ES-I3 (cell line): ENCODE measurements around the gene ERGIC3.

Experiments used
- H3K36me3 ChIP-seq: 2 replicates; pipeline ENCODE4 v1.6.1; 2013; ENCODE audit warnings: mild to moderate bottlenecking, low read length, control low read depth, moderate library complexity; ENCODE audit not compliant: insufficient read depth
- H3K4me1 ChIP-seq: 2 replicates; pipeline ENCODE4 v1.6.1; 2013; ENCODE audit warnings: mild to moderate bottlenecking, control low read depth, low read length; ENCODE audit not compliant: insufficient read depth
- H3K9ac ChIP-seq: 2 replicates; pipeline ENCODE4 v1.6.1; 2013; ENCODE audit warnings: low read depth, mild to moderate bottlenecking, low read length, moderate library complexity
- H3K9me3 ChIP-seq: 2 replicates; pipeline ENCODE4 v1.6.1; 2013; ENCODE audit warnings: mild to moderate bottlenecking, low read length, moderate library complexity; ENCODE audit not compliant: control insufficient read depth, insufficient read depth

The ERGIC3 gene

DNA sequence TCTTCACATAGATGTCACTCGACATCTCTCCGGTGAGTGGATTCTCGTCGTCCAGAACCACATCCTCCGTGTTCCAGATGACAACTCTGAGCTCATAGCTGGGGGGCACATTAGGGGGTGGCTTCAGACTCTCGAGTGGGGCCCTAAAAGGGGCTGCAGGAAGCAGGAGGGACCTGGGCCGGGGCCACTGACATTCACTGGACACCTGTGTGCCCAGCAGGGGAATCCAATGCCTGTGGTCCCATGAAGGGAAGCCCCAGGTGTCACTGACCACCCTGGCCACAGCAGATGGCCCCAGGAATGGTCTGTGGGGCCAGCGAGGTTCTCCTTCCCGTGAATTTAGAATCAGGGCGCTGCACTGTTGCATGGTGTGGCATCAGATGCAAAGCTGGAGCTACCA, 18.7 kb downstream of the ERGIC3 start:
- Histone ChIP-seq H3K9ac (no peak overlapping the region), H3K9me3 (no peaks in the 10 kb centered on the region), H3K36me3 (no peaks in the 10 kb centered on the region), H3K4me1 (no peaks in the 10 kb centered on the region)

DNA sequence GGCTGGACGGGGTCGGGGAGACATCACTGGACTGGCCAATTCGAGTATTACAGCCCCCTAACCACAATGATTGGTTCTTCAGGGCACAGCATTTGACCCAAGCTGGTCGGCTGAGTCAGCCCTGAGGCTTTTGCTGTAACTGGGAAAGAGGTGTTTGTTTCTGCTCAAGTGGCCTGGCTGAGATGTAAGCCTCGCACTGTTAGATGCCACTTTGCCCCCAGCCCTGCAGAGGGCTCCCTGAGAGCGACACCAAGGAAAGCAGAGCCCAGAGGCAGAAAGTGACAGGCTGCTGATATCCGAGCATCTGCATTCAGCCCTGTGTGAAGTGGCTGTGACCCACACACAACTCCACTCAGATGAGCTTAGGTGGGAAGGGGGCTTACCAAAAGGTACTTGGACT, 19.4 kb downstream of the ERGIC3 start:
- H3K9me3 ChIP-seq = no peaks in the 10 kb centered on the region
- no peaks in the 10 kb centered on the region for H3K4me1 ChIP-seq
- no peak overlapping the region for H3K9ac ChIP-seq
- no peaks in the 10 kb centered on the region for H3K36me3 ChIP-seq

- H3K36me3 ChIP-seq = no peaks in the 10 kb centered on the region
- no peaks in the 10 kb centered on the region for H3K4me1 ChIP-seq
- no peaks in the 10 kb centered on the region for H3K9me3 ChIP-seq
- H3K9ac ChIP-seq = no peak overlapping the region
These were observed 19.8 kb downstream of the ERGIC3 start for GRCh38 chr20:35561671-35562070.

DNA sequence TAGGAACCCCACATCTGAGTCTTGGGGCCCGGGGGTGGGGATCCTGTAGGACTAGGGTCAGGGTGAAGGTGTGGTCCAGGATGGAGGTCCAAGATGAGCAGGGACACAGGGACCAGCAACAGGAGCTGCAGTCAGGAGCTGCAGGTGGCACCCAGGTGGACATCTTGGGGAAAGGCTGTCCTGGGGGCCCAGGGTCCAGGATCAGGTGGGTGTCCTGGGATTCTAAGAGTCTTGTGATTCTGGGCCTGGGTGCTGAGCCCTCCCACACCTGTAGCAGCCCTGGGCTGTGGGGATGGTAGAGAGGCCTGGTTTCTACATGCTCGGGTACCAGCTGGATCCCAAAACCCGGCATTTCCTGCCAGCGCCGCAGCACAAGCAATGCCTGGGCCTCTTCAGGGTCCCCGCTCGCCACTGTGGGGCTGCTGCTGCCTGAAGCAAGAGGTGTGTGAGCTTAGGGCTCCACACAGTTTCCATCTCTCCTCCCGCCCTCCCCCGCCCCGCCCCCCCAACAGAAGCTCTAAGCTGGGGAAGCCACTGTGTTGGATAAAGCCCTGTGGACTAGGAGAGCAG, 20.7 kb downstream of the ERGIC3 start:
- Histone ChIP-seq H3K36me3 (no peaks in the 10 kb centered on the region), H3K4me1 (no peaks in the 10 kb centered on the region), H3K9ac (no peak overlapping the region), H3K9me3 (no peaks in the 10 kb centered on the region)

DNA sequence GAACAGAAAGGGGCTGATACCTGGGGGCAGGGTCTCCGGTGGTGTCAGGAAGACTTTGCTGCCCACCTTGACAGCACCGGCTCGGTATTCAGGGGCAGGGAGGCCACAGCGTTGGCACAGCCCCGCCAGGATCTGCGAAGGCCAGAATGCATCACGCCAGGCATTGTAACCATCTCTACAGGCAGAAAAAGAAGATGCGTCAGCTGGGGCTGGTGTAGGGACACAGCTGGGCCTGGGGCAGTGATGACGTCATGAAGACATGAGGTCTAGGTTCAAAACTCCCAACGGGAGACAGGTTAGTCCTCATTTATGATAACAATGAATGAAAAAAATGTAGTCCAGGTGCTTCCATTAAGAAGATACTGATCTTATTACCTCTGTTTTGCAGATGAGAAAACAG, 22.0 kb downstream of the ERGIC3 start:
- H3K9me3 ChIP-seq = no peaks in the 10 kb centered on the region

DNA sequence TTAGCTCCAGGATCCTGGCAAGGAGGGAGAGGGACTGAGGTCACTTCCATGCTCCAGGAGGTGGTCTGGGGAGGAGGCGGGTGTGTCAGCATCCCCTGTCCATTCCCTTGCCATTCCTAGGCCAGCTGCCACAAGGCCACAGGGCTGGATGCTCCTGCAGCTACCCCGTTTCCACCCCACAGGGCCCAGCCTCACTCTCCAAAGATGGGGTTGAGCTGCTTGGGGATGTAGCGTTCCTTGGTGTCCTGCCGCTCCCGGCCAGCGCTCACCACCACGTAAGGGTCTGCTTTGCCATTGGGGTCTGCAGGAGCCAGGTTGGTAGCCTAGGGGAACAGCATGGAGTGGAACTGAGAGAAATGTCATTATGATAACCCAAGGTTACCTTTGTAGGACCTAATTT, 23.0 kb downstream of the ERGIC3 start:
- H3K36me3 ChIP-seq = no peaks in the 10 kb centered on the region
- H3K4me1 ChIP-seq = no peaks in the 10 kb centered on the region
- no peaks in the 10 kb centered on the region for H3K9me3 ChIP-seq
- H3K9ac ChIP-seq = no peak overlapping the region

More for the DNA sequence above, 22.0 kb downstream of the ERGIC3 start:
- H3K4me1 ChIP-seq = no peaks in the 10 kb centered on the region
- no peak overlapping the region for H3K9ac ChIP-seq
- H3K36me3 ChIP-seq = no peaks in the 10 kb centered on the region

DNA sequence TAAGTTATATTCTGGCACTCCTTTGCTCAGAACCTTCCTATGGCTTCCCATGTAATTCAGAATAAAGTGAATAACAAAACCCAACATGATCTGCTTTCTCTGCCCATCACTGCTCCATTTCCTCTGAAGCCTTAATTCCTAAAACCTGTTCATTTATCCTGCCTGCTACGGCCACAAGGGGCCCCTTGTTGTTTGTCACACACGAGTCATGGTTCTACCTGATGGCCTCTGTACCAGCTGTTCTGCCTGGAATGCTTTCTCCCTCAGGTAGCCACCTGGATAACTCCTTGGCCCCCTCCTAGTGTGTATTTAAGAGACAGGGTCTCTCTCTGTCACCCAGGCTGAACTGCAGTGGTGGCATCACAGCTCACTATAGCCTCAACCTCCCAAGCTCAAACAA, 26.8 kb downstream of the ERGIC3 start:
- Histone ChIP-seq H3K9me3 (0 out of 2 replicates have a peak, but pooled peaks cover 3% of the 10 kb centered on the region), H3K4me1 (no peaks in the 10 kb centered on the region), H3K9ac (no peak overlapping the region), H3K36me3 (no peaks in the 10 kb centered on the region)

- Histone ChIP-seq H3K4me1 (no peaks in the 10 kb centered on the region), H3K9ac (no peak overlapping the region), H3K9me3 (0 out of 2 replicates have a peak, but pooled peaks cover 3% of the 10 kb centered on the region), H3K36me3 (no peaks in the 10 kb centered on the region)
These were observed 29.7 kb downstream of the ERGIC3 start for GRCh38 chr20:35571555-35571954.

DNA sequence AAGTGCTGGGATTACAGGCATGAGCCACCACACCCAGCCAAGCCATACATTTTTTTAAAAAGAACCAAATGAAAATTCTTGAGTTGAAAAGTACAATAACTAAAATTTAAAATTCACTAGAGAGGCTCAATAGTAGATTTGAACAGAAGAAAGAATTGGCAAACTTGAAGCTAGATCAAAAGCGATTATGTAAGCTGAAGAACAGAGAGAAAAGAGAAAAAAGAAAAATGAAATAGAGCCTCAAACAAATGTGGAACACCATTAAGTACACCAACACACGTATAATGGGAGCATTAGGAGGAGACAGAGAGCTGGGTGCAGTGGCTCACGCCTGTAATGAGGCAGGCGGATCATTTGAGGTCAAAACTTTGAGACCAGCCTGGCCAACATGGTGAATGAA, 31.0 kb downstream of the ERGIC3 start:
- Histone ChIP-seq H3K36me3 (no peaks in the 10 kb centered on the region), H3K9ac (no peak overlapping the region), H3K9me3 (0 out of 2 replicates have a peak, but pooled peaks cover 3% of the 10 kb centered on the region), H3K4me1 (no peaks in the 10 kb centered on the region)

GRCh38 chr20:35575958-35576357, 34.1 kb downstream of the ERGIC3 start:
- Histone ChIP-seq H3K9ac (no peak overlapping the region), H3K36me3 (no peaks in the 10 kb centered on the region), H3K4me1 (no peaks in the 10 kb centered on the region), H3K9me3 (0 out of 2 replicates have a peak, but pooled peaks cover 3% of the 10 kb centered on the region)

GRCh38 chr20:35576816-35577215, 34.9 kb downstream of the ERGIC3 start:
- H3K36me3 ChIP-seq = no peaks in the 10 kb centered on the region
- H3K9ac ChIP-seq = no peak overlapping the region
- no peaks in the 10 kb centered on the region for H3K4me1 ChIP-seq
- 0 out of 2 replicates have a peak, but pooled peaks cover 3% of the 10 kb centered on the region for H3K9me3 ChIP-seq

DNA sequence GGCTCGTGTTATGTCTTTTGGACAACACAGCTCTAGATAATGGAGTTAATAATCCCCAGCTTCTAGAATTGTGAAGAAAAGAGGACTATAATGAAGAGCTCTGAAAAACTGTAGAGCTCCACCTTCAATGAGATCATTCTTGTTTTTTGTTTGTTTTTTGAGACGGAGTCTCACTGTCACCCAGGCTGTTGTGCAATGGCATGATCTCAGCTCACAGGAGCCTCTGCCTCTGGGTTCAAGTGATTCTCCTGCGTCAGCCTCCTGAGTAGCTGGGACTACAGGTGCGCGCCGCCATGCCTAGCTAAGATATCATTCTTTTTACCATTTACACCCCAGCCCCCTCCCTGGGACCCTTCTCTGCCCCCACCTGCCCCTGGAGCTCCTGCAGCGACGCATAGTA, 36.6 kb downstream of the ERGIC3 start:
- Histone ChIP-seq H3K4me1 (no peaks in the 10 kb centered on the region), H3K9me3 (no peaks in the 10 kb centered on the region), H3K9ac (no peak overlapping the region), H3K36me3 (no peaks in the 10 kb centered on the region)

DNA sequence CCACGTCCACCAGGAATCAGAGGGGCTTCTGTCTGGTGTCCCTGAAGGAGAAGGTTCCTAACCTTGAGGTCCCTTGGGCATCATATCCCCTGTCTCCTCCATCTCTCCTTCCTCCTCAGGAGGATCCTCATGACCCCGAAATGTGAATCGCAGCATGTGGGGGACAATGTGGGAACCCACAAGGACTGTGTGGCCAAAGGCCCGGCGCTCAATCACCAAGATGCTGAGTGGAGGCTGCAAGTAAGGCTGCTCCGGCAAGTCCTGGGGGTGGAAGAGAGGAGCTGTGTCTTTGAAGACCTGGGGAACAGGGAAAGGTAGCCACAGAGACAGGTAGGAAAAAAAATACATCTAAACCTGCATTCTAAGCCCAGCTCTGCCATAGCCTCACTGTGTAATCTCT, 37.3 kb downstream of the ERGIC3 start:
- Histone ChIP-seq H3K36me3 (no peaks in the 10 kb centered on the region), H3K9ac (no peak overlapping the region), H3K9me3 (no peaks in the 10 kb centered on the region), H3K4me1 (no peaks in the 10 kb centered on the region)

DNA sequence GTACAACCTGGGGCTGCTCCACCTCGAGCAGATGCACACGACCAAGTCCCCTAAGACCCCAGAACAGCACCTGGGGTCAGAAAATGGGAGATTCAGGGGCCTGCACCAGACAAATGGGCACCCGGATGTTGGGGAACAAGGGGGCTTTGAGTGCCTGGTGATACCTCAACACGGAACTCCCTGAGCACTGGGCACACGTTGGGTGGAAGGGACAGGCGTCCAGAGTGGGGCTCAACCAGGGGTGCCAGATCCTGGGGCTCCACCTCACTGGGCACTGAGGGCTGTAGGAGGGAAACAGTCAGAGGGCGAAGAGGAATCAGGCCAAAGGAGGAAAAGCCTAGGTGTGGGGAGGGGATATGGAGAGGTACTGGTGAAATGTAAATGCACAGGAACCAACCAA, 40.3 kb downstream of the ERGIC3 start:
- Histone ChIP-seq H3K4me1 (no peaks in the 10 kb centered on the region), H3K9ac (no peak overlapping the region), H3K36me3 (no peaks in the 10 kb centered on the region), H3K9me3 (no peaks in the 10 kb centered on the region)

- Histone ChIP-seq H3K9me3 (no peaks in the 10 kb centered on the region), H3K4me1 (no peaks in the 10 kb centered on the region), H3K9ac (no peak overlapping the region), H3K36me3 (no peaks in the 10 kb centered on the region)
These were observed 41.0 kb downstream of the ERGIC3 start for GRCh38 chr20:35582741-35583404.
